GM18907 (cell line): ENCODE data around the gene GCNT1.
"Not testable (repeated sequence)": the region's sequence is repeated elsewhere in the genome, so short reads cannot be mapped to it uniquely, and the experiment has no call there.

ENCODE experiments used
- ATAC-seq: cut with Tn5 transposase; IDR thresholded peaks from one replicate; pipeline ENCODE4 v1.9.1; 2021; ENCODE audit warnings: mild to moderate bottlenecking, moderate library complexity; ENCODE audit not compliant: unreplicated experiment

The GCNT1 gene

DNA sequence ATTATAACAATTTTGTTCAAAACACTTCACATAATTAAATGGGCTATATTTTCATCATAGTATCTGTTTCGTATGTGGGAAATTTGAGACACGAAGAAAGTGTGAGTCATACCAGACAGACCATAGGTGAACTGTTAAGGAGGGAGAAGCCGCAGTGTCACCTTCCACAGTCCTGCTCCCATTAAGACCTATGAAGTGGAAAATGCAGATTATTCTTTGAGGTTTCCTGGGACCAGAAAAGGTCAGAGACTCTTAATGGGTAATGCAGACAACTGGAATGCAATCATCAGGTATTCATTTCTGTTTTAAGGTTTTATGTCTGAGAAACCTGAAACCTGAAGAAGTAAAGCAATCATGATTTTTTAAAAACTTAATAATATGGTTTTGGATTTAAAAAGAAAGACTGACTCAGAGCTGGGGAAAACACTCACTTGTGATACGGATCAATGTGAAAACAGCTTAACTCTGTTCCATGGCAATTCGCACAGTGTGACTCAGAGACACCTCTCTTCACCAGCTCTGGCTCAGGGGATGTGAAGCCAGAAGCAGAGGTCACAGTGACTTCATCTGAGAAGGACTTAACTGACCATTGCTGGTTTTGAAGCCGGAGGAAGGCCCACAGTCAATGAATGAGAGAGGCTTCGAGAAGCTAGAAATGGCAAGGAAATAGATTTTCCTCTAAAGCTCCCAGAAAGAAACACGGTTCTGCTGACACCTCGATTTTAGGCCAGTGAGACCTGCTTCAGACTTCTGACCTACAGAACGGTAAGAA is 17.2 kb upstream of the GCNT1 start:
- peak; percentile 76 for ATAC-seq

DNA sequence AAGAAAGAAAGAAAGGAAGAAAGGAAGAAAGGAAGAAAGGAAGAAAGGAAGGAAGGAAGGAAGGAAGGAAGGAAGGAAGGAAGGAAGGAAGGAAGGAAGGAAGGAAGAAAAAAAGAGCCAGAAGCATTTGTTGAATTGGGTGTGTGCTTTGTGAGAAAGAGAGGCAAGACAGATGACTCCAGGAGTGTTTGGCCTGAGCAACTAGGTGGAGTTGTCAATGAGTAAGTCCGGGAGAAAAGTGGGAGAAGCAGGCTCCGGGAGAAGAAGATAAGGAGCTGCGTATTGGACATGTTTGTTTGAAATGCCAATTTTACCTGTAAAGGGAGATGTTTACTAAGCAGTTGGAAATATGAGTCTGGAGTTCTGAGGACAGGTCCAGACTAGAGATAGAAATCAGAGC is 15.1 kb upstream of the GCNT1 start:
- ATAC-seq = no peak

- no peak for ATAC-seq
Measured at GRCh38 chr9:76444322-76444929, 14.6 kb upstream of the GCNT1 start.

DNA sequence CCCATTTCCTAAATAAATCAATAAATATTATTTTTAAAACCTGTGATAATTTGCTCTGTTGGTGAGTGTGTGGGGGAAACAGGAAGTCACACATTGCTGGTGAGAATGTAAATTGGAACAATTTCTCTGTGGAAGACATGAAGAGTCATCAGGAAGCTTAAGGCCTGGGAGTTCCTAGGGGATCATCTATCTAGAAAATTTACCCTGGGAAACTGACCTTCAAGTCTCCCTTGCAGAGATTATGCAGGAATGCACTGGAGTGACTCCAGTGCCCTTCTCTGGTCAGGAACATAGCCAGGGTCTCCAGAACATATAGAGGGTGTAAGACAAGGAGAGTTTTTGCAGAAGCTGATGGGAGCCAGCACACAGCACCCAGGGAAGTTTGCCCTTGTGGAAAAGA is 13.0 kb upstream of the GCNT1 start:
- ATAC-seq = no peak

- no peak for ATAC-seq
Measured at GRCh38 chr9:76448501-76448900, 10.5 kb upstream of the GCNT1 start.

DNA sequence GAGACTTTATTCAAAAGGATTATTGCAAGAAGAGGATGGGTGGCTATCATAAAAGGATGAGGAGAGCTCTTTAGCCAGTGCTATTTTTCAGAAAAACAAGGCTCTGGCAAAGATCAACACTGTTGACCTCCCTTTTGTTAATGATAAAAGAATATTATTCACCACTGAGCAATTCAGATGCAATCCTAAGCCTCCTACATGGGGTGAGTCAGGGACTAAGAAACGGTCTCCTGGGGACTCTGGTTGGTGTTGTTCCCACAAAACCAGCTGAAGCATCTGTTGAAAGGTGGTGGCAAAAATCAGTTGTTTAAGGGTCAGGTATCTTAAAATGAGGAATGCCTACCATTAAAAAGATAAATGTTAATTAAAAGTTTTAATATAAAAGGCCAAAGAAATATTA is 7.7 kb upstream of the GCNT1 start:
- ATAC-seq = no peak

GRCh38 chr9:76452839-76453238 is 6.1 kb upstream of the GCNT1 start:
- ATAC-seq = no peak

GRCh38 chr9:76453785-76454184 is 5.2 kb upstream of the GCNT1 start:
- no peak for ATAC-seq

DNA sequence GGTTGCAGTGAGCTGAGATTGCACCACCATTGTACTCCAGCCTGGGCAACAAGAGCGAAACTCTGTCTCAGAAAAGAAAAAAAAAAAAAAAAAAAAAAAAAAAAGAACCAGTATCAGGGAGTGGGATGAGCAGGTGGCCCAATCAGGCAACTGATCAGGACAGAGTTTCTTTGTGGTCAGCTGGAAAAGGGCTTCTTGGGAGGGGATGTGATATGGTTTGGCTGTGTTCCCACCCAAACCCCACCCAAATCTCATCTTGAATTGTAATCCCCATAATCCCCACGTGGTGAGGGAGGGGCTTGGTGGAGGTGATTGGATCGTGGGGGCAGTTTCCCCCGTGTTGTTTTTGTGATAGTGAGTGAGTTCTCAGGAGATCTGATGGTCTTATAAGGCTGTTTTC is 4.7 kb upstream of the GCNT1 start:
- ATAC-seq = no peak

DNA sequence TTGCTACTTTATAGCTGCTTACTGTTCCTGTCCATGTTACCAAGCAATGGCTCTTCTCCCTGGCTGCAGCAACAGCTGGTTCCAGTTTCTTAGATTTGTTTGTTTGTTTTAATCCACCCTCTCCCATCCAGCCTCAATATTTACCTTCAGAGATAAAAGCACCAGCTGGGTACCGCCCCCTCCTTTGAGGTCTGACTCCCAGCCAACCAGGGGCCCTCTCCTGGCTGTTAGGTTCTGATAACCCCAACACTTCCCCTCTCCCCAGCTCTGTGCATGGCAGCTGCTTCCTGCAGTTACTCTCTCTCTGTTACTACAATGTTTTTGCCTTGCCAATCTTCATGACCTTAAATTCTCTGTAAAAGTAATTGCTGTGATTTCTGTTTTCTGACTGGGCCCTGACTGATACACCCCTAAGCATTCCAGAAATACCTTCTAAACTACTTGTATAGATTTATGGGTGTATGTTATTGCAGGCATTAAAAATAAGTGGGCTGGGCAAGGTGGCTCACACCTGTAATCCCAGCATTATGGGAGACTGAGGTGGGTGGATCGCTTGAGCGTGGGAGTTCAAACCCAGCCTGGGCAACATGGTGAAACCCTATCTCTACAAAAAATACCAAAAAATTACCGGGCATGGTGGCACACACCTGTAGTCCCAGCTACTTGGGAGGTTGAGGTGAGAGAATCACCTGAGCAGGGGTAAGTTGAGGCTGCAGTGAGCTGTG is 2.6 kb upstream of the GCNT1 start:
- peak; percentile 45 for ATAC-seq

DNA sequence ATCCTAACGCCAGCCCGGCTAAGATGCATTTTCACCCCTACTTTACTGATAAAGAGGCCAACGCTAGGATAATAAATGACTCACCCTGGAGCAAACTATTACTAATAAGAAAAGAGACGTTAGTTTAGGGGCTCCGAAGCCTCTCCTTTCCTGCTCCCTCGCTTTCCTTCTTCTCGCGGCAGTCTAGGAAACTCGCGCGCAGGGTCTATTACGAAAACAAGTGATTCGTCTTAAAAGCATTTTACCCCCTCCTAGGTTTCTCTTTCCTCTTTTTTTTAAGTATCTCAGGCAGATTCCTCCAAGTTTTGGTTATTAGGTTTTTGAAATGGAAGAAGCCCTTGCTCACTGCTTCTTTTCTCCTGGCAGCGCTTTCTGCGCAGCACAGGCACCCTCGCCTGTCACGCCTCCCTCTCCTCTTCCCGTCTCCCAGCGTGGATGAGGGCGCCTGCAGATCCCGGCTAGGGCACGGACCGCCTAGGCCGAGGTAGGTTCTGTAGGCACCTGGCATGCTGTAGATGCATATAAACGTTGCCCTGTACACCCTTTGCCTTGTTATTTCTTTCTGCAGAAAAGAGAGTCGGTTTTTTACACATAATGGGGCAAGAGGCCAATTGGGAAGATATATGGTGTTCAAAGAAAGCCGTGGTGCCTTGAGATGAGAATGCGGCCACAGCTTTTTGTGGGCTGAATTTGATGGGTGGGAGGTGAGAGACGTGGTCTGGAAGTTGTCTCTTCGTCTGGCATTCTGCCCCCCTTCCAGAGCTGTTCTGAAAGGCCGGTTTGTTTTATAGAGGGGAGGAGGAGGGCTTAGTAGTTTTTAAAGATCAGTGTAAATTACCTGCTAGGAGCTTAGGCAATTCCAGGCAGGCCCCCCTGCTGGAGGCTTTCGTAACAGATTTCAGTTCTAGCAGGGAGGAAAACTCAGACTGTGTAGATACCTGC is 983 bp downstream of the GCNT1 start:
- ATAC-seq = peak; percentile 6

DNA sequence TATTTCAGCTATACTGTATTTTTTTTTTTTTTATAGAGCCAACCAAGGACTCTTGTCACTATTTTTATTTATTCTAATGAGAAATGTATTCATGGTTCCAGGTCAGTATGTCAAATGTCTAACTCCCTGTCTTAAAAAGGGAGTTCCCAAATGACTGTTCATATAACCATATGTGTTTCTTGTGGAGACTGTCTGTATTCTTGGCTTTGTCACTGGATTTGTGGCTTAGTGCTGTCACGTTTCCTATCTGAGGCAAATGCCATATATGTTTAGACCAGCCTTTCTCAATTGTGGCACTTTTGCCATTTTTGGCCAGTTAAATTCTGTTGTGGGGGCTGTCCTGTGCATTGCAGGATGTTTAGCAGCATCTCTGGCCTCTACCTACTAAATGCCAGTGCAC is 3.1 kb downstream of the GCNT1 start:
- ATAC-seq = no peak

- peak; percentile 66 for ATAC-seq
Measured at GRCh38 chr9:76463211-76463610, 4.2 kb downstream of the GCNT1 start.

- ATAC-seq = no peak
Measured at GRCh38 chr9:76464706-76465105, 5.7 kb downstream of the GCNT1 start.

DNA sequence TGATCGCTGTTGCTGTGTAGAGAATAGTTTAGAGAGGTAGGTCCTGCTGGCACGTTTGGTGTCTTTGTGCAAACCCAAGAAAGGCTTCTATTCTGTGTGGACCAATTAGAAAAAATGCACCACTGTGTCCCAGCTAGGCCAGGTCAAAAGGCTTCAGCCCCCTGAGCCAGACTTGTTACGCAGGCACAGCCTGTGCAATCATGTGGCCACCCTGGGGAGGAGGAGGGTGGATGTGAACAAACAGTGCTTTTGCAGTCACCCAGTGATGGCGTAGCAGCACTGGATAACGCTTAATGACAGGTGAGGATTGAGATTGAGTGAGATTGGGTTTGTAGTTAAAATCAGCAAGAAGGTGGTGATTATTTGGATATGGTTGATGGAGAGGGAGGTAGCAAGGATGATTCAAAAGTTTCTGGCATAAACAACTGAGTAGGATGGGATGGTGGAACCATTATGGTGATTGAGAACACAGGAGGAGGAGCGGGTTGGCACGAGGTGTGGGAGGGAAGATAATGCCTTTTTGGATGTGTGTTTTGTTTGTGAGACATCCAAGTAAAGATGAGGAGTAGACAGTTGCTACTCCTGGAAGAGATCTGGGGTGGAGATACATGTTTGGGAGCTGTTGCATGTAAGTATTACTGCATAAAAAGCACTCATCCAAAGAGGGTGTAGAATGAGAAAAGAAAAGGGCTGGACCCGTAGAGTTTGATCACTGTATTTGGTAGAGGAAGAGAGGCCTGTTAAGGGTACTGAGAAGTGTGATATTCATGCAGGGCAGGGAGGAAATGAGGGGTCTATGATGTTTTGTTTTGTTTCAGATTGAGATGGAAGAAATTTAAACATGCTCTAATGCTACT is 6.7 kb downstream of the GCNT1 start:
- ATAC-seq = no peak

DNA sequence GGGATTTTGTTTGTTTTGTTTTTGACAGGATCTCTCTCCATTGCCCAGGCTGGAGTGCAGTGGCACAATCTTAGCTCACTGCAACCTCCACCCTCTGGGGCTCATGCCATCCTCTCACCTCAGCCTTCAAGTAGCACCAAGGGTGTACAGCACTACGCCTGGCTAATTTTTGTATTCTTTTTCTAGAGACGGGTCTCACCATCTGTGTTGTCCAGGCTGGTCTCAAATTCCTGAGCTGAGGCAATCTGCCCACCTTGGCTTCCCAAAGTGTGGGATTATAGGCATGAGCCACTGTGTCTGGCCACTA is 7.3 kb downstream of the GCNT1 start:
- ATAC-seq = no peak

- ATAC-seq = no peak
Measured at GRCh38 chr9:76474419-76474818, 15.4 kb downstream of the GCNT1 start.

GRCh38 chr9:76475686-76476085 is 16.7 kb downstream of the GCNT1 start:
- no peak for ATAC-seq

DNA sequence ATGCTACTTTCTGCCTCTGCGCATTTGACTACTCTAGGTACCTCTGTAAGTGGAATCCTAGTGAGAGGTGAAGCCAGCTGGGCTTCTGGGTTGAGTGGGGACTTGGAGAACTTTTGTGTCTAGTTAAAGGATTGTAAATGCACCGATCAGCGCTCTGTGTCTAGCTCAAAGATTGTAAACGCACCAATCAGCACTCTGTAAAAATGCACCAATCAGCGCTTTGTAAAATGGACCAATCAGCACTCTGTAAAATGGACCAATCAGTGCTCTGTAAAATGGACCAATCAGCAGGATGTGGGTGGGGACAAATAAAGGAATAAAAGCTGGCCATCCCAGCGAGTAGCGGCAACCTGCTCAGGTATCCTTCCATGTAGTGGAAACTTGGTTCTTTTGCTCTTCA is 18.8 kb downstream of the GCNT1 start:
- ATAC-seq = not testable (repeated sequence)

DNA sequence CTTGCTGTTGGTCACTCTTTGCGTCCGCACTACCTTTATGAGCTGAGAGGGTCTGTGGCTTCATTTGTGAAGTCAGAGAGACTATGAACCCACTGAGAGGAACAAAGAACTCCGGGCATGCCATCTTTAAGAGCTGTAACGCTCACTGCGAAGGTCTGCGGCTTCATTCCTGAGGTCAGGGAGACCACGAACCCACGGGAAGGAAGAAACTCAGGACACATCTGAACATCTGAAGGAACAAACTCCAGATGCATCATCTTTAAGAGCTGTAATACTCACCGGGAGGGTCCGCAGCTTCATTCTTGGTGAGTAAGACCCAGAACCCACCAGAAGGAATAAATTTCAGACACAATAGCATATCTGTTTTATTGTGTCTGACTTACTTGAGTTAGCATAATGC is 19.2 kb downstream of the GCNT1 start:
- ATAC-seq = no peak
